OCI-LY1 (cell line): ENCODE results near the gene NR6A1.

Source experiments
- H2AFZ ChIP-seq: fragments of 200-600 bp; sonication (generic), shearing (Covaris generic); 2 replicates; pipeline ENCODE4 v1.6.0; 2014; ENCODE audit warnings: antibody characterized with exemption, mild to moderate bottlenecking, low read length
- H3F3A ChIP-seq: fragments of 200-600 bp; sonication (generic), shearing (Covaris generic); 2 replicates; pipeline ENCODE4 v1.6.0; 2014; ENCODE audit warnings: mild to moderate bottlenecking, antibody characterized with exemption, low read length, moderate library complexity; ENCODE audit not compliant: insufficient read depth
- H3K27ac ChIP-seq: fragments of 200-600 bp; sonication (generic); 2 replicates; pipeline ENCODE4 v1.5.1; 2014; ENCODE audit warnings: low read length, mixed run types, mild to moderate bottlenecking, low read depth; ENCODE audit not compliant: poor library complexity, severe bottlenecking
- H3K27me3 ChIP-seq: fragments of 200-600 bp; sonication (generic); 2 replicates; pipeline ENCODE4 v1.6.0; 2014; ENCODE audit warnings: antibody characterized with exemption, mild to moderate bottlenecking, low read length, moderate library complexity; ENCODE audit not compliant: insufficient read depth
- H3K36me3 ChIP-seq: fragments of 200-600 bp; sonication (generic); 2 replicates; pipeline ENCODE4 v1.6.1; 2014; ENCODE audit warnings: mild to moderate bottlenecking, antibody characterized with exemption, low read length, moderate library complexity, mixed read lengths; ENCODE audit not compliant: insufficient read depth
- H3K4me1 ChIP-seq: fragments of 200-600 bp; sonication (generic); 2 replicates; pipeline ENCODE4 v1.5.1; 2014; ENCODE audit warnings: mild to moderate bottlenecking, low read length, moderate library complexity; ENCODE audit not compliant: insufficient read depth, severe bottlenecking
- H3K4me2 ChIP-seq: fragments of 200-600 bp; sonication (generic), shearing (Covaris generic); 2 replicates; pipeline ENCODE4 v1.6.1; 2014; ENCODE audit warnings: low read length
- H3K4me3 ChIP-seq: fragments of 200-600 bp; sonication (generic); 2 replicates; pipeline ENCODE4 v1.5.1; 2014; ENCODE audit warnings: low read length, low read depth, mild to moderate bottlenecking, mixed read lengths; ENCODE audit not compliant: poor library complexity, severe bottlenecking
- H3K79me2 ChIP-seq: fragments of 200-600 bp; shearing (Covaris generic); 2 replicates; pipeline ENCODE4 v1.6.1; 2016; ENCODE audit warnings: mixed run types, low read length, mixed read lengths; ENCODE audit not compliant: insufficient read depth
- H3K9ac ChIP-seq: fragments of 200-600 bp; sonication (generic), shearing (Covaris generic); 2 replicates; pipeline ENCODE4 v1.6.1; 2014; ENCODE audit warnings: mild to moderate bottlenecking, low read length, mixed read lengths
- H3K9me2 ChIP-seq: fragments of 200-600 bp; sonication (generic), shearing (Covaris generic); 2 replicates; pipeline ENCODE4 v1.6.1; 2014; ENCODE audit warnings: low read depth, mild to moderate bottlenecking, low read length, mixed read lengths
- H3K9me3 ChIP-seq: fragments of 200-600 bp; shearing (Covaris generic); 2 replicates; pipeline ENCODE4 v1.6.1; 2014; ENCODE audit warnings: low read length, mixed read lengths
- H4K20me1 ChIP-seq: fragments of 200-600 bp; sonication (generic), shearing (Covaris generic); 2 replicates; pipeline ENCODE4 v1.6.0; 2016; ENCODE audit warnings: mild to moderate bottlenecking, low read length; ENCODE audit not compliant: insufficient read depth
- CTCF ChIP-seq: fragments of 200-600 bp; sonication (generic), shearing (Covaris generic); IDR thresholded peaks from 2 replicates; pipeline ENCODE4 v1.5.1; 2017; ENCODE audit warnings: mild to moderate bottlenecking, antibody characterized with exemption, low read length, moderate library complexity, mixed read lengths
- EZH2 ChIP-seq: fragments of 200-600 bp; sonication (generic), shearing (Covaris generic); IDR thresholded peaks from 2 replicates; pipeline ENCODE4 v1.8.0; 2017; ENCODE audit warnings: borderline replicate concordance, mixed run types, mild to moderate bottlenecking, antibody characterized with exemption, low read length, moderate library complexity, mixed read lengths

NR6A1 gene

DNA sequence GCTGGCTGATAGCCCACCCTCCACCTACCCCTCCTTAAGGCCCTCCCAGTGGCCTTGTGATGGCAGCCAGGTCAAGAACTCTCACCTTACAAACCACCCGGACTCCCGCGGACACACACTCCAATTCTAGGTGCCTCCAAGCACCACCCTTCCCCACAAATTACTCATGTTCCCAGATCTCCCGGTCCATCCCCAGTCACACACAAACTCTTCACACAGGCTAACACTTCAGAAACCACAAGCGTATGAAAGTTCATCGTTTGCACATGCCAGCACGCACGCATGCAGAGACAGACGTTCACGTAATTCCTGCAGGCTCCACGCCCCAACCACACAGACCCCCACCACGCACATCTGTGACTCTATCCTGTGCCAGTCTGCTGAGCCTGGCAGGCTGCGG is 281.9 kb downstream of the NR6A1 start:
- Histone ChIP-seq H3K9ac (no peak overlapping the region), H3K27ac (no peak overlapping the region), H3K27me3 (0 out of 2 replicates have a peak, but pooled peaks cover 5% of the 10 kb centered on the region), H3K4me1 (no peaks in the 10 kb centered on the region), H3K9me2 (no peaks in the 10 kb centered on the region), H4K20me1 (no peaks in the 10 kb centered on the region), H3F3A (no peaks in the 10 kb centered on the region), H3K36me3 (no peaks in the 10 kb centered on the region), H3K9me3 (no peaks in the 10 kb centered on the region), H3K4me3 (no peak overlapping the region), H3K4me2 (no peak overlapping the region), H2AFZ (no peak overlapping the region), H3K79me2 (no peaks in the 10 kb centered on the region)
- TF ChIP-seq CTCF = no peak
- TF ChIP-seq EZH2 = no peak

- H3F3A ChIP-seq = no peaks in the 10 kb centered on the region
- no peaks in the 10 kb centered on the region for H4K20me1 ChIP-seq
- no peaks in the 10 kb centered on the region for H3K9me2 ChIP-seq
- no peak overlapping the region for H3K4me2 ChIP-seq
- no peak overlapping the region for H3K27ac ChIP-seq
- H3K4me1 ChIP-seq = no peaks in the 10 kb centered on the region
- no peaks in the 10 kb centered on the region for H3K79me2 ChIP-seq
- TF ChIP-seq CTCF = no peak
- no peak for TF ChIP-seq EZH2
- 0 out of 2 replicates have a peak, but pooled peaks cover under 1% of the 10 kb centered on the region for H3K27me3 ChIP-seq
- H2AFZ ChIP-seq = no peak overlapping the region
- no peaks in the 10 kb centered on the region for H3K9me3 ChIP-seq
- no peaks in the 10 kb centered on the region for H3K36me3 ChIP-seq
- no peak overlapping the region for H3K9ac ChIP-seq
- H3K4me3 ChIP-seq = no peak overlapping the region
Measured at GRCh38 chr9:124488641-124489210, 282.4 kb downstream of the NR6A1 start.

- Histone ChIP-seq H3K79me2 (no peaks in the 10 kb centered on the region), H3K4me1 (no peaks in the 10 kb centered on the region), H3K36me3 (no peaks in the 10 kb centered on the region), H3K27me3 (no peaks in the 10 kb centered on the region), H4K20me1 (no peaks in the 10 kb centered on the region), H3K9me3 (no peaks in the 10 kb centered on the region), H3K4me2 (no peak overlapping the region), H3K9ac (no peak overlapping the region), H3K27ac (no peak overlapping the region), H3K9me2 (no peaks in the 10 kb centered on the region), H2AFZ (no peak overlapping the region), H3F3A (no peaks in the 10 kb centered on the region), H3K4me3 (no peak overlapping the region)
- TF ChIP-seq CTCF (no peak), EZH2 (no peak)
Measured at GRCh38 chr9:124487260-124488182, 283.6 kb downstream of the NR6A1 start.
